ENCODE data around the gene LTBP2. TPM values are rescaled to one million over a fixed set of nuclear protein-coding genes. Genes with fewer than 3 reads are reported as not detected.
A peak's percentile ranks its signal among the peaks of the same experiment; 100 is the strongest.

The LTBP2 gene
- total RNA-seq, 1 experiment from 2014 or later = 17.4 TPM

- H3K4me3 ChIP-seq (ENCODE audit: low read length) = no peak overlapping the region
- intact Hi-C loops (cut with micrococcal nuclease) = loop anchor here (2.0 to 5.0 kb wide), 2 partner anchors 57 to 123 kb away; partner anchors contain the start of genes ISCA2 and NPC2
- H3K4me2 ChIP-seq (ENCODE audit: low read length) = peak overlapping the region; percentile 66; the same call in 1 of the 2 replicates
- no TSS peak for BruUV-seq (replicated peaks)
- H3F3A ChIP-seq (ENCODE audit: low read length, unreplicated experiment) = peaks cover 7% of the 10 kb centered on the region
- H3K9me2 ChIP-seq (replicated peaks; ENCODE audit: low read length) = no peaks in the 10 kb centered on the region
- H3K9ac ChIP-seq (ENCODE audit: low read length) = no peak overlapping the region
- H3K27me3 ChIP-seq (ENCODE audit: low read length) = no peaks in the 10 kb centered on the region
- no peak overlapping the region for H2AFZ ChIP-seq (ENCODE audit: low read length)
- ChIA-PET POLR2A (ENCODE audit: unreplicated experiment) (interaction anchor here (0.6 to 0.7 kb wide), 3 partner anchors 31 to 122 kb away, joined by 3 to 4 read pairs (median 3); partner anchors contain the start of gene ISCA2), CTCF (no interaction called here)
- H3K9me3 ChIP-seq (ENCODE audit: low read length) = no peaks in the 10 kb centered on the region
- TF ChIP-seq EZH2phosphoT487 (IDR thresholded peaks at IDR 0.05; ENCODE audit: borderline replicate concordance, low read length) (no peak), CTCF (conservative IDR thresholded peaks at IDR 0.05; ENCODE audit: low read depth, low read length) (no peak), EZH2 (IDR thresholded peaks at IDR 0.05; ENCODE audit: low read length, unreplicated experiment) (no peak)
- ATAC-seq = no peak
- no peaks in the 10 kb centered on the region for H4K20me1 ChIP-seq (ENCODE audit: low read length)
- peaks cover 10% of the 10 kb centered on the region for H3K79me2 ChIP-seq (ENCODE audit: low read length)
- peak overlapping the region; percentile 79; the same call in 1 of the 2 replicates for H3K27ac ChIP-seq (ENCODE audit: low read length)
- H3K4me1 ChIP-seq (ENCODE audit: insufficient read depth, low read length) = peaks cover 82% of the 10 kb centered on the region
- DNase-seq = no peak
- no peaks in the 10 kb centered on the region for H3K36me3 ChIP-seq (ENCODE audit: low read depth, low read length)
Measured at GRCh38 chr14:74615735-74616134, 3.7 kb upstream of the LTBP2 start.

GRCh38 chr14:74614508-74615495 is 2.8 kb upstream of the LTBP2 start:
- DNase-seq (peak; percentile 65), ATAC-seq (no peak)
- POLR2A ChIA-PET (ENCODE audit: unreplicated experiment) = interaction anchor here (0.6 to 0.7 kb wide), 2 partner anchors 30 to 71 kb away, joined by 3 read pairs; no protein-coding TSS in a partner anchor
- H3F3A ChIP-seq (ENCODE audit: low read length, unreplicated experiment) = peaks cover 7% of the 10 kb centered on the region
- H3K9me3 ChIP-seq (ENCODE audit: low read length) = no peaks in the 10 kb centered on the region
- no peaks in the 10 kb centered on the region for H3K9me2 ChIP-seq (replicated peaks; ENCODE audit: low read length)
- TF ChIP-seq EZH2phosphoT487 (IDR thresholded peaks at IDR 0.05; ENCODE audit: borderline replicate concordance, low read length) = no peak
- TF ChIP-seq EZH2 (IDR thresholded peaks at IDR 0.05; ENCODE audit: low read length, unreplicated experiment) = no peak
- no peak for TF ChIP-seq CTCF (conservative IDR thresholded peaks at IDR 0.05; ENCODE audit: low read depth, low read length)
- no peaks in the 10 kb centered on the region for H3K27me3 ChIP-seq (ENCODE audit: low read length)
- no peak overlapping the region for H3K9ac ChIP-seq (ENCODE audit: low read length)
- intact Hi-C loops (cut with micrococcal nuclease) = loop anchor here (5.0 kb wide), 1 partner anchor 123 kb away; the partner anchor contains the start of genes ISCA2 and NPC2
- peaks cover 72% of the 10 kb centered on the region for H3K4me1 ChIP-seq (ENCODE audit: insufficient read depth, low read length)
- peaks cover 11% of the 10 kb centered on the region for H3K79me2 ChIP-seq (ENCODE audit: low read length)
- H2AFZ ChIP-seq (ENCODE audit: low read length) = no peak overlapping the region
- CTCF ChIA-PET = no interaction called here
- H3K4me3 ChIP-seq (ENCODE audit: low read length) = no peak overlapping the region
- H4K20me1 ChIP-seq (ENCODE audit: low read length) = no peaks in the 10 kb centered on the region
- H3K36me3 ChIP-seq (ENCODE audit: low read depth, low read length) = no peaks in the 10 kb centered on the region
- 0 out of 2 replicates have a peak overlapping the region, but pooled peaks have one; percentile 16 for H3K27ac ChIP-seq (ENCODE audit: low read length)
- peak overlapping the region; percentile 20 for H3K4me2 ChIP-seq (ENCODE audit: low read length)
- no TSS peak for BruUV-seq (replicated peaks)
